GM23248 (cell line): ENCODE measurements around the gene KLHDC4.

Source experiments
- EZH2 ChIP-seq: fragments of 200-600 bp; sonication (generic); IDR thresholded peaks from 2 replicates; pipeline ENCODE4 v1.6.1; 2018; ENCODE audit warnings: antibody characterized with exemption, mild to moderate bottlenecking; ENCODE audit not compliant: insufficient read depth, poor library complexity, severe bottlenecking
- EZH2phosphoT487 ChIP-seq: fragments of 200-600 bp; sonication (generic); IDR thresholded peaks from 2 replicates; pipeline ENCODE4 v1.6.1; 2018; ENCODE audit warnings: antibody characterized with exemption, moderate library complexity, mild to moderate bottlenecking, low read depth; ENCODE audit not compliant: insufficient read depth

DNA sequence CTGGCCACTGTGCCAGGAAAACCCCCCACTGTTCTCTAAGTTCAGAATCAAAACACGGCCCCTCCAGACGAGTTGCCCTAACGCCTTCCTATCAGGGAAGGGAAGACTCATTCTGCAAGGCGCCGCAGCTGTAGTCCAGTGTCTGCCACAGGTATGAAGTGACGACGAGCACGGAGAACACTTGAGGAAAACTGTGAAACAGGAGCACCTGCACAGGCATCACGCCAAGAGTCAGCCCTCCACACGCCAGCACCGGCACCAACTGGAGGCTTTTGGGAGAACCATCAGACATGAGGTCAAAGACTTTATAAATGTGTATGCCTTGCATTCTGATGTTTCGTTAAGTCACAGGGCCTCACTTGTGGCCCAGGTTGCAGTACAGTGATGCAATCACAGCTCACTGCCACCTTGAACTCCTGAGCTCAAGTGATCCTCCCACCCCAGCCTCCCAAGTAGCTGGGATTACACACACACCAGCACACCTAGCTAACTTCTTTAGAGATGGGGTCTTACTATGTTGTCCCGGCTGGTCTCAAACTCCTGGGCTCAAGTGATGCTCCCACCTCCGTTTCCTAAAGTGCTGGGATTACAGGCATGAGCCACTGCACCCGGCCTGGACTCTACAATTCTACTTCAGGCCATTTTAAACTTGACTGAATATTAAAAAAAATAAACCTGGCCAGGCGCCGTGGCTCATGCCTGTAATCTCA, 22.9 kb downstream of the KLHDC4 start:
- TF ChIP-seq EZH2, result no peak
- no peak for TF ChIP-seq EZH2phosphoT487
